Activated CD4-positive, alpha-beta T cell treated with anti-CD3 and anti-CD28 coated beads for 48 hours (primary cell): Measurements from ENCODE around the gene MEGF11.

ENCODE experiments used
- DNase-seq: peaks from one replicate; pipeline ENCODE4 v3.0.0-alpha.2; 2020

The MEGF11 gene

DNA sequence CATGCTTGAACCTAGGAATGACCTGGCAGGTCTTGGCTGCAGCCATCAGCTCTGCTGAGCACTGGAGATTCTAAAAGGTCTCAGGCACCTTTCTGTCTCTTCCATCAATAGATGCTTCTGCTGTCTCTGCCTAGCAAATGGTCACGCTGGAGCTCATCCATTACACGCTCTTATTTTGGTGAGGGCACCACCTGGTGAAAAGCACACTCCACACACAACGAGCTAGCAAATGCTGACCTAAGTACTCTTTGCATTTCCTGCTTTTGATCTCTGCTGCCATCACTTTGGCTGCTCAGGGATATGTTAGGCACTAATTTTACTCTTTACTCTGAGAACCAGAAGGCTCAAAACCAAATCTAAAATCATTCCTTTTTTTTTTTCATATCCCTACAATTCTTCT lies 293.0 kb downstream of the MEGF11 start:
- no peak for DNase-seq

DNA sequence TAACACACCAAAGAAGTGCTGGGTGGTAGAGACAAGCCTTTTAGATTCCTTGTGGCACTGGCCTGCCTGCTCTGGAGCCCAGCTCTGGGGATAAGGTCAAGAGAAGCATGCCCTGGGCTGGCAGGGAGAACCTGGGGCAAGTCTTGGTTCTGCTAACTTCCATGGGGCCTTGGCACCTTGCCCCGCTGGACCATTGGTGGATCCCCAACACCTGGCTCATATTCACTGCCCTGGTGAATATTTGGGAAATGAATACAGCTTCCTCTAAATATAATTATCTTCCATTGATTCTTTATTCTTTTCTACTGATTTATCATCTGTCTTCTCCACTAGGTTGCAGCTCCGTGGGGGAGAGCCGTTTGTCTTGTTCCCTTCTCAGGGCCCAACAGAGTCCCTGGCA lies 294.7 kb downstream of the MEGF11 start:
- no peak for DNase-seq

DNA sequence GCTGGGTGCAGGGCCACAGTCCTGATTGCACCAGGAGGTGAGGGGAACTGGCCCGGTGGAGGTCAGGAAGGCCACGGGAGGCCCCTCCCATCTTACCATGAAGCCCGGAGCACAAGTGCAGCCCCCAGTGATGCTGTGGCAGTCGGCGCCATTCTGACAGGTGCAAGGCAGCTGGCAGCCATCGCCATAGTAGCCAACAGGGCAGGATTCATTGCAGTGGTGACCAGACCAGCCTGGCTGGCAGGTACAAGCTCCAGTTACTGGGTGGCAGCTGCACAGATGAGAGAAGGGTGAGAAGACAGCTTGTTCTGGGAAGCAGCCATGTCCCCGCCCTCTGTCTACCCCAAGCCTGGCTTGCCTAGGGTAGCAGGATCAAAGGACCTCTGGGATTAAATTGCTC lies 296.1 kb downstream of the MEGF11 start:
- no peak for DNase-seq

DNA sequence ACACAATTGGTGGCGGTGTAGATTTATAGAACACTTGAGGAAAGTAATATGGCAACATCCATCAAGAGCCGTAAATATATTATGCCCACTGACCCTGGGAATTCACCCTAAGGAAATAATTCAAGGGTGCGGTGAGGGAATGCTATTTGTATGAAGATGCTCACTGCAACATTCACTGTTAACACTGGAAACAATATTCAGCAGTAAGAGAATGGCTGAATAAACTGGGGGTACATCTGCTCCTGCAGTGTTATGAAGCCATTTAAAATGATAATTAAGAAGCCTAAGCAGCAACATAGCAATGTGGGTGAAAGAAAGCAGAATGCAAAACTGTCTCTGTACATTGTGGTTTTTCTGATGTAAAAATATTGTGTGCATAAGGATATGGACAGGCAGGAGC lies 296.7 kb downstream of the MEGF11 start:
- DNase-seq = no peak

DNA sequence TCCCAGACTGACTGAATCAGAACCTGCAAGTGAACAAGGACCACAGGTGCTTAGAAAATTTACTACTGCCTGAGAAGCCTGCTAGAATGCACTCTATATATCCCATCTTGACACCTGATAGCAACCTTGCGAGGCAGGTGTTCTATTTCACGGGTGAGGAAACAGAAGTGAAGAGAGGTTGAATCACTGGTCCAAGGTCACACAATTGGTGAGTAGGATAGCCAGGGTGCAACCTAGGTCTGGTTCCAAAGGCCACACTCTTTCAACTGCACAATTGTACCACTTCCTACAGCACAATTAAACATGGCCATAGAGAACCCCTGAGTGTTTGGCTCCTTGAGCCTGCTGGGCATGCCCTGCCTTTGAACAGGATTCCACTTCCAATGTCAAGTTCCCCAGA lies 297.2 kb downstream of the MEGF11 start:
- no peak for DNase-seq

DNA sequence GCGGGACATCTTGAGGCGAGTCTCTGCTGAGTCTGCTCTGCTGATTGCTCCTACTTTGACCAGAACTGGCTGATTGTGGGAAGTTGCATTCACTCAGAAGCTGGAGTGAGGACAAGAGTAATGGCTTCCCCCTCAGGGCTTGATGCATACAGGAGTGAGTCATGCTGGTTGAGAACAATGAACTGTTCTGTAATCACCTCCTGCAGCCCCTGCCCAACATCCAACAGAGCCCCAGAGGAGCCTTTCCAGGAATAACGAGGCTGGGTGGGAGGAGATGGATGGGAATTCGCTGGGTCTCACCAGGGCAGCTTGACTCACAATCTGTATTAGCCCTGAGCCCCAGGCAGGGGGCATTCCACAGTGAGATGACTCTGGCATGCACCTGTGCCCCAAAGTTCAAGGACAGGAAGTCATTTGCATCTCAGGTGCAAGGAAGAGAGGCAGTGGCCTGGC lies 299.2 kb downstream of the MEGF11 start:
- no peak for DNase-seq

DNA sequence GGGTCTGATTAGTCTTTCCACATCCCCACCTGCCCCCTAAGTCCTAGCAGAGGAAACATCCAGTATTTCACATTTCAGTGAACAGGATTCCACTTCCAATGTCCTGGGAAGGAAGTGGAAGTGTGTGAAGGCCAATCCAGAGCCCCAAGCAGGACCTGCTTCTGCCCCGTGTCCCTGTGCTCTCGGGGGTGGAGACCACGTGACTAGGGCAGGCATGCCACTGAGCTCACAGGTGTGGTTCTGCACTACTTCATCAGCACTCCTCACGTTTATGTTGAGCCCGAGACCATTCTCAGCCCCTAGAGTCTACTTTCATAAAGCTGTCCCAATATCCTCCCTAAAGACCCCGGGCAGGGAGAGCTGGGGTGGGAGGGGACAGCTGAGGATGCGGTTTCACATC lies 299.9 kb downstream of the MEGF11 start:
- DNase-seq = no peak

DNA sequence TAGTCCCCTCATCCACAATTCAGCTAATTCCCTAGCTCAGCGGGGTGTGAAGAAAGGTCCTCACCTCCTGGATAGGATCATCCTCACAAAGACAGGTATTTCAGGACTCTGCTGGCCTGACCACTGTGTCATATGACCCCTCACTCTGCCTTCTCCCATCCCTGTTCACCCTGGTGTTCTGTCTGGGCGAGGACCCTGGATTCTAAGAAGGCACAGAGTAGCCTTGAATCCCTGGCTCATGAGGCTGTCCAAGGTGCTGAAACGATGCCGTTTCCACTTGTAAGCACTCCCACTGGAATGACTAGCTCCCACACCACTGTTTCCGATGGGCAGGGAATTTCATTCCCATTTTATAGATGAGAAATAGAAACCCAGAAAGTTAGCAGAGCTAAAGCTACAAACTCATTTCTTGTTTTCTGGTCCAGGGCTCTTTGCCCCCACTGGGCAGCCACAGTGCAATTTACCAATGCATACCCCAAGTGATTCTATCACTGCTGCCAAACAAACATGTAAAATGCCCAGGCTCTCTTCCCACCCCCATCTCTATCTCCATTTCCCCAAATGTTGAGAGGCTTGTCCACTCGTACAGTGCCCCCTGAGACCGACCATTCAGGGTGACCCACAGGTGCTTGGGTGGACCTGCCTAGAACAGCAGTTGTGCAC lies 301.0 kb downstream of the MEGF11 start:
- DNase-seq = no peak

DNA sequence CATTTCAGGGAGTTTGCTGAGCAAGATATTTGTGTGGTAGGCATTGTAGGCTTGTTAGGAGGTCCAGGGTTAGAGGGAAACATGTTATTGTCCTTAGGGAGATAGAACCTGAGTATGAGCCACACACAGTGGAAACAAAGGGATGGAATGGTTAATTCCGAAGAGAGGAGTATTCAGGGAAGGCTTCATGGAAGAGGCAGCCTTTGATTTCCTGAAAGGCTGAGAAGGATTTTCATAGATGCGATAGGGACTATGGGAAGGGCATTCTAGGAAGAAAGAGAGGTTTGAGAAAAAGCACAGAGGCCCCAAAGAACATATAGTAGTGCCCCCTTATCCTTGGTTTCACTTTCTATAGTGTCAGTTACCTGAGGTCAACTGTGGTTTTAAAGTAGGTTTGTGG lies 302.5 kb downstream of the MEGF11 start:
- no peak for DNase-seq

DNA sequence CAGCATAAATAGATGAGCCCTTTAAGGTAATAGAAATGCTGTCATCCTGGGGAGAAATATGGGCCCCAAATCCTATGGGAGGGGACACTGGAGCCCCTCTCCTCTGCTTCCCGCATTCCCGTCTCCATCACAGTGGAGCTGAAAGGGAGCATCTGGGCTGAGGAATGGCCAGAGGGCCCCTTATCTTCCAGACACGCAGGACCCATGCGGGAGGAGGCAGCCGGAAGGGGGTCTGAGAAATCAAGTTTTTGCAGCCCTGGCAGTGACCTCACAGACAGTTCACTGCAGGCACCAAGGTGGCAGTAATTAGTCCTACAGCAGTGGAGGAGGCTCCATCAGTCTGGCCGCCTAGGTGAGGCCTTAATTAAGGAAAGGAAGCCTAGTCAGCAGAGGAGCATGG lies 304.1 kb downstream of the MEGF11 start:
- no peak for DNase-seq

DNA sequence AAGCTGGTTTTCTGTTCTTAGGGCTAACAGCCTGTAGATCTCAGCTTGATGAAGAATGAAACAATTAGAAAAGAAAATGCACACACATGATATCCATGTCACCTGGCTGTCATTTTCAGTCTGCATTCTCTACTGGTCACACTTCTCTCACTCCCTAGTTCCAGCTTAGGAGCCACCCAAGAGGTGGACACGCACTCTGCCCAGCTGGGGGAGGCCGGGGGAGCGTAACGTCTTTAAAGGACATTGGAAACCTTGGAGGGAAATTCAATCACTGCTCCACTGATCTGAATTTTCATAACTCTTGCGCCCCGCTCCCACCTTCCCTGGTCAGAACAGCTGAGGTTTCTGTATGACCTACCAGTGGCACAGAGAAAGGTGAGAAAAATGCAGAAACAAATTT lies 304.5 kb downstream of the MEGF11 start:
- no peak for DNase-seq

DNA sequence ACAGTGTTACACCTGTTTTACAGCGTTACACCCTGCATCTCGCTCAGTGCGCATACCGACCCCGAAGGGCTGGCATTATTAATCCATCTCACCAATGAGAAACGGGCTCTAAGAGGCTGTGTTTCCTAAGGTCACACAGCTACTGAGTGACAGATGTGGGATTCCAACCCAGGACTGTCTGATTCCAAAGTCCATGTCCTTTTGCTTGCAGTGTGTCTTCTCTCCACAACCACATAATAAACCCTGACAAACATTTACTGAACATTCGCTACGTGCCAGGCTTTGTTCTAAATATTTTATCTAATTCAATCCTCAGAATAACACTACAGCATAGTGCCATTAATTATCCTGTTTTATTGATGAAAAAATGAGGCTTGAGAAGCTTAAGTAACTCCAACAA lies 305.2 kb downstream of the MEGF11 start:
- no peak for DNase-seq

DNA sequence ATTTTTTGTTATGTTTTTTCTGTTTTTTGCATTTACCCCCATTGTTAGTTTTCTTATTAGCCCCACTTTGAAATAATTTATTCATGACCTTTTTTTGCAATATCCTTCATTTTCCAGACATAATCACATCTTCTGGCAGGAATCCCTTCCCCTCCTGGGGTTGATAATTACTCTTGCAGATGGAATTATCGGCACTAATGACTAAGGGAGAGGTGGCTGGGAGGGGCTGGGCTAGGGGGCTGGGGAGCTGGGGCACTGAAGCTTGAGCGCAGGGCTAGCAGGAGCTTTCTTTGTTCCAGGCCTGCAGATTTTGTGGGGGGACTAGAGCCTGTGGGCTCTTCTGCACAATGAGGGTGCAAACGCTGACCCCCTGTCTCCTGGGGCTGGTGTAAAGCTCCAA lies 306.5 kb downstream of the MEGF11 start:
- DNase-seq = no peak

DNA sequence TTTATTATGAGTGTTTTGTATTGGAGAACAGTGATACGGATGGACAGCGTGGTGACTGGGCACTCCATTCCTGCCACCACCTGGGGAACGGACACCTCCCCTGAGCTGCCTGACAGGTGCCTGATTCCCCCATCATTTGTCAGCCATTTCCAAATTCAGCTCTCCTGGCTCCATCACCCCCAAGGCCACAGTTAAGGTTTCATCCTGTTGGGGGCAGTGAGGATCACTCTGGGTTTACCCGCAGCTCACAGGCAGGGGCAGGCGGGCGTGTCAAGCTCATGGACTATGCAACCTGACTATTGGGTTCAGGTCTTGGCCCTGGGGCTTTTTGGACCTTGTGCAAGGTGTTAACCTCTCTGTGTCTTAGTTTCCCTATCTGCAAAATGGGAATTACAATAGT lies 307.9 kb downstream of the MEGF11 start:
- no peak for DNase-seq

DNA sequence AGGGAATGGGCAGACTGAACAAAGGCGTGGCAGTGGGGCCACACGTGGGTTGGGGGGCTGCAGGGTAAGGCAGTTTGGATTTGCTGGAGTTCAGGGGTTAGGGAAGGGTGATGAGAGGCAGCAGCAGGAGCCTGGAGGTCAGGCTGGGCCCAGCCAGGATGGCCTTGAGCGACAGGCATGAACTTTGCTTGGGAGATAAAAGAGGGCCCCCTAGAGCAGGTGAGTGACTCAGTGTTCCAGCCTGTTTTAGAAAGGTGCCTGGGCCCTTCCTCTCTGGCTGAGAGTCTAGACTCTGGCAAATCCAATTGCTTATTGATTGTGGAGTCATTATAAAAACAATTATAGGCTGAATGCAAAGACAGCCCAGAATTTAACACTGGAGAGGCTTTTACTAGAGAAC lies 309.1 kb downstream of the MEGF11 start:
- DNase-seq = no peak

DNA sequence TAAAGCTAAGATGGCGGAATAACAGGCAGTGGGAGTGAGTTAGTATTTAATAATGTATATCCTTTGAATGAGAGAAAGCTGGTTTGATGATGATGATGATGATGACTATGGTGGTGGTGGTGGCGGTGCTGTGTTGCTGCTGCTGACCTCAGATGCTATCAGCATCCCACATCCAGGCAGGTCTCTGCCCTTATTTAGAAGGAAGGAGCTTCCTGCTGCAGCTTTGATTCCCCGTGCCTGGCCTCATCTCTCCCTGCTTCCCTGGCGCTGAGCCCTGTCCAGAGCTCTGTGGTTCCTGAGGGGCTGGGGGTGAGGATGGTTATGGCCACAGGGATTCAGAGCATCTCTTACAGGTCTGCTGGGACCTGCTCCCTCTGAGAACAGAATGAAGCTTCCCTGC lies 311.1 kb downstream of the MEGF11 start:
- DNase-seq = peak; percentile 37

DNA sequence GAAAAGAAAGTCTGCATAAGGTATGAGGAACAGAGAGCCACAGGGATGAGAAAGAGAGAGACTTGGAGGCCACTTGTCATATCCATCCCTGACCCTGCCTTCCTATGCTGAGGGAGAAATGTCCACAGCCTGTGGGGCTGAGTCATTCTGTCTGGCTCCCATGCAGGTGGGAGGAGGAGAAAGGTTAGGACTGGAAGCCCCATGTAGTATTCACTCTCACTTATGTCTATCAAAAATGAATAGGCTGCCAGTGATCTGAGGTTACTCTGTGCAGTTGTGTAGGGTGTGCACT lies 313.0 kb downstream of the MEGF11 start:
- DNase-seq = no peak

DNA sequence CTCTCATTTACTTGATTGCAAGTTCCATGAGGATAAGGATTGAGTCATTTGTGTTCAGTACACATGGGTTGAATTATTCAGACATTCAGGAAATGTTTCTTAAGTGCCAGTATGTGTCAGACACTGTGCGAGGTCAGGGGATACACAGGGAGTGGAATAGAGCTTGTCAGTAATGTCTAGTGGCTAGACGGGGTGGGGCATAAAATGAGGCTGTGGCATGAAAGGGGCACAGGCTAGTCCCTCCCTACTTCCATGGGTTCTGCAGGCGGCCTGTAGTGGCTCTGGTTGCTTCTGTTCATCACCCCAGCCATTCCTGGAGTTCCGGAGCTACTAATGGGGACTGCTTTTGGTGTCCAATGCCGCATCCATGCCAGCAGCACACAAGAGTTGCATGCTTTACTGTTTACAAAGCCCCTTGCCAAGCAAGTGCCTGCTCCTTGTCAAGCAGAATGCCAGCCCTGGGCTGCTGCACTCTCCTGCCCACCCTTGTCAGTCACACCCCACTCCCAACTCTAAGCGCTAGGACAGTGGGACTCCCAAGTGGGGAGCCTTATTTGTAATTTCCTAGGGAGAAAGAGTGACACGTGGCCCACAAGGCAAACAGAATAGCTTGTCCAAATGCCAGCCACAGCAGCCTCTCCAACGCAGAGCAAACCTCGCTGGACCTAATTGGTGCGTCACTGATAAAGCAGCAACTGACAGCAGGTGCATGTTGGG lies 313.5 kb downstream of the MEGF11 start:
- DNase-seq = no peak

DNA sequence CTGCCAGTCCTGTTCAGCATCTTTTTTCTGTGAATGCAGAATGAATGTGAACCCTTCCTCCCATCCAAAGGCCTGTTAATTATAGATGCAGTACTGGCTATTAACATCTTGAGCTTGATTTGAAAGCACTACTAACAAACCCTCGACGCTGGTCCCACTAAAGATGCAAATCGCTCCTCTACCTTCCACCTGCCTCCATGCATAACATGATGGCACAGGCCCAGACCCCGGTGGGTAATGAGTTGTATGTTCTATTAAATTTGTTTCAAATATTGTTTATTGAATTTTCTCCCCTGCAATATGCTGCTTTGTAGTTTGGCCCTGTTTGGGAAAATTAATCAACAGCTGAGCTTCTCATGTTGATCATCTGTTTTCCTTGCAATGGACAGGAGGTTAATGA lies 314.9 kb downstream of the MEGF11 start:
- no peak for DNase-seq

DNA sequence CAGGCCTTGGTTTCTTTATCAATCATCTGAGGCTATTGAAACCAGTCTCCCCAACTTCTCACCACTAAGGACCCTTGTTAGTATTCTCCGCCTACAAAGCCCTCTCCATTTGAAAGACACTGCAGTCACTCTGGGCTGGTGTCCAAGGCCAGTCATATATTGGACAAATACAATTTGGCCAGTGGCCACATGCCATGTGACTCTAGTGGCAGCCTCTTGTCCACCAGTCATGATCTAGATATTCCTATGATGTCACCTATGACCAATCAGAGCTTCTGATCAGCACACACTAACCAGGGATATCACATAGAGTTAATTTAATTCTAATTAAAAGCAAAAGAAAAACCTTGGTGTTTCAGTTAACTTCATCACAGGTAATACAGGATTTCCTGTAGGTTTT lies 316.1 kb downstream of the MEGF11 start:
- no peak for DNase-seq

DNA sequence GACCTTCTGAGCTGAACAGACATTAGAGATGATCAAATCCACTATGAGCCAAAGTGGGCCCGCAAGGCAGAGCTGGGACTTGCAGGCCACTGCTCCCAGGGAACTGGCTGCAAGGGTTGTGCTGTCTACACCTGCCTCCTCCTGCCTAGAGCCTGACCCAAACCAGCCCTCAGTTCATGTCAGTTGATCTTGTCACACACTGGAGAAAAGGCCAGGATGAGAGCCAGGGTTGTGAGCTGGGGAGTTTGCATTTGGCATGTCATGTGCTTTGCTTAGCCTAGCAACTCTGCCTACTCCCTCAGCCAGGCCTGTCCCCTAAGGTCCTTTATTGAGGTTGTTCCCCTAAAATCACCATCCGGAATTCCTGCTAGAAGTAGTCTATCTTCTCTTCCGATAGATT lies 316.5 kb downstream of the MEGF11 start:
- DNase-seq = no peak

DNA sequence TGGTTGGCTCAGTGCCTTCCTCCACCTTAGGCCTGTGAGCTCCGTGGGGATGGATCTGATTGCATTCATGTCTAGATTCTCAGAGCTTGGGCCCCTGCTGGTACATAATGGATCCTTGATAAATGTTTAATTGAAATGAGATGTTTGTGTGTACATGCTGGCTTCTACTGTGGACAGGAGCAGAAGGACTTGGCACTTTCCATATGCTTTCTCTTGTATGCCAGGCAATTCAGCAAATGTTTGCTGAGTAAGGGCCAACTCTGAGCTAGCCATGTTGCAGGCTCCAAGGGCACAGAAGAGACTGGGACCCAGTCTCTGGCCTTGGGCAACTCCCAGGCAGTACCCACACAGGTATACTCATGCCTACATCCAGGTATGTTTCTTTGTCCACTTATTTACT lies 317.3 kb downstream of the MEGF11 start:
- DNase-seq = no peak

DNA sequence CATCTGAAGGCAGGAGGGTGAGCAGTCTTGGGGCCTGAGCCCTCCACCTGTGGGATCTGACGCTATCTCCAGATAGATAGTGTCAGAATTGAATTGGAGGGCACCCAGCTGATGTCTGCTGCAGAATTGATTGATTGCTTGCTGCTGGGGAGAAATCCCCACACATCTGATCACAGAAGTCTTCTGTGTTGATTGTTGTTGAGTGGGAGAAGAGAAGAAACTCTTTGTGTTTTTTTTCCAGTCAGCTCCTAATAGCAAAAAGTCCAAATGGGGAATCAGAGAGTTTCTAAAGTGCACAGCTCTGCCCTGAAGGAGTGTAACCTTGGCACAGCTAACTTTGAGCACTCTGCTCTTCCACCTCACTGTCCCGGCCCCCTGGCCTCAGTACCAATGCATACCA lies 318.2 kb downstream of the MEGF11 start:
- DNase-seq = no peak

DNA sequence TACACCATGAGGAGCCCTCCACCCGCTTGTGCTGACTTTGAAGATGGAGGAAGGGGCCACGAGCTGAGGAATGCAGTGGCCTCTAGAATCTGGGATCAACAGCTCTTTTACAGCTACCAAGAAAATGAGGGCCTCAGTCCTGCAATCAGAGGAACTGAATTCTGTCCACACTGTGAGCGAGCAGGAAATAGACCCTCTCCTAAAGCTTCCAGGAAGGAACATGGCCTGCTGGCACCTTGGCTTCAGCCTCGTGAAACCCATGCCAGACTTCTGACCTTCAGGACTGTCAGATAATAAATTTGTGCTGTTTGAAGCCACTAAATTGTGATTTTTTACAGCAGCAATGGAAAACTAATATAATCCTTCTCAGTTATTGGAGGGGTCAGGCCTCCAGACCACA lies 322.3 kb downstream of the MEGF11 start:
- no peak for DNase-seq

DNA sequence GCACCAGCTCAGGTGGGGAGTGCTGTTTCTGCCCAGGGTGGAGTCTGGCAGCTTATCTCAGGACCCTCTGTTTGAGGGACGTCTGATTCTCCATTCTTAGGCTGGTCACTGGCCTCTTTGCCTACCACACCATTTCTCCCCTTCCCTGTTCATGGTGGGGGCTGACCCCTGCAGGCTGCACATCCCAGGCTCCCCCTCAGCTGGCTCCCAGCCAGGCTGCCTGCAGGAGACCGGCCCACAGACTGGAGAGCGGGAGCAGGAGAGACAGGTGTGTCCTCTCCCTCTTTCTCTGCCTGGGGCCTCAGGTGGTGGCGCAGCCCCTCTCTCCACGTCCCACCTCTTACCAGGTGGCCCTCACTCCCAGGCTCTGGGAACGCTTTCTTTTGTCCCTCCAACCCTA lies 323.4 kb downstream of the MEGF11 start:
- DNase-seq = no peak
